HG03108 (cell line): ENCODE results near the gene ANXA11.
"Not testable (repeated sequence)": the region's sequence is repeated elsewhere in the genome, so short reads cannot be mapped to it uniquely, and the experiment has no call there.

ENCODE experiments used
- ATAC-seq: cut with Tn5 transposase; IDR thresholded peaks from one replicate; pipeline ENCODE4 v1.9.1; 2021; ENCODE audit warnings: moderate library complexity; ENCODE audit not compliant: unreplicated experiment

The ANXA11 gene

DNA sequence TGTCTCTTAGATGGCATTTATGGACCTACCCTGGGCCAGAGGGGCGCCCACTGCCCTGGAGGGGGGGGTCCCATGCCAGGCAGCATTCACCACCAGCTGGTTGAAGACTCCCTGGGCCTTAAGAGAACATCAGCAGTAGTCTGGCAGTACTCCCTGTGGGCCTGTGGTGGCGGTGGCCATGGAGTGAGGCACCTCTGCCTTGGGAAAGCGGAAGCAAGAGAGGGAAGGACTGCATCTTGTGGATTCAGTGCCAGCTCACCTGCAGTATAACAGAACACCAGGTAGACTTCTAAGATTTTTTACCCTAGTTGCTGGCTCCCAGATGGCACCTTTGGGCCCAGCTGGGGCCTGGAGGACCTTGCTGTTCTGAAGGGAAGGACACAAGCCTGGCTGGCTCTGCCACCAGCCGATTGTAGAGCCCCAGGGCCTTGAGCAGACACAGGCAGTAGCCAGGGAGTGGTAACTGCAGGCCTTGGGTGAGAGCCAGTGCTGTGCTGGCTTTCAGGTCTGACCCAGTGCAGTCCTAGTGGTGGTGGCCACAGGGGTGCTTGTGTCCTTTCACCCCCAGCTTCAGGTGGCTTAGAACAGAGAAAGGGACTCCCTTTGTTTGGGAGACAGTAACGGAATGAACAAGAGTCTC is 57.1 kb downstream of the ANXA11 start:
- ATAC-seq = no peak

DNA sequence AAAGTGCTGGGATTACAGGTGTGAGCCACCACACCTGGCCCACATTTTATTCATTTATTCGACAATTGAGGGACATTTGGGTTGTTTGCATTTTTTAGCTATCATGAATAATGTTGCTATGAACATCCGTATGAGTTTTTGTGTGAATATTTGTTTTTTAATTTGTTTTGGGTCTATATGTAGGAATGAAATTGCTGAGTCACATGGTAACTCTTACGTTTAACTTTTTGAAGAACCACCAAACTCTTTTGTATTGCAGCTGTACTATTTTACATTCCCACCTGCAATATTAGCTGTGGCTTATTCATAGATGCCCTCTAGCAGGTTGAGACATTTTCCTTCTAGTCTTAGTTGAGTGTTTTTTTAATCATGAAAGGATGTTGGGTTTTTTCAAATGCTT is 58.4 kb downstream of the ANXA11 start:
- no peak for ATAC-seq

DNA sequence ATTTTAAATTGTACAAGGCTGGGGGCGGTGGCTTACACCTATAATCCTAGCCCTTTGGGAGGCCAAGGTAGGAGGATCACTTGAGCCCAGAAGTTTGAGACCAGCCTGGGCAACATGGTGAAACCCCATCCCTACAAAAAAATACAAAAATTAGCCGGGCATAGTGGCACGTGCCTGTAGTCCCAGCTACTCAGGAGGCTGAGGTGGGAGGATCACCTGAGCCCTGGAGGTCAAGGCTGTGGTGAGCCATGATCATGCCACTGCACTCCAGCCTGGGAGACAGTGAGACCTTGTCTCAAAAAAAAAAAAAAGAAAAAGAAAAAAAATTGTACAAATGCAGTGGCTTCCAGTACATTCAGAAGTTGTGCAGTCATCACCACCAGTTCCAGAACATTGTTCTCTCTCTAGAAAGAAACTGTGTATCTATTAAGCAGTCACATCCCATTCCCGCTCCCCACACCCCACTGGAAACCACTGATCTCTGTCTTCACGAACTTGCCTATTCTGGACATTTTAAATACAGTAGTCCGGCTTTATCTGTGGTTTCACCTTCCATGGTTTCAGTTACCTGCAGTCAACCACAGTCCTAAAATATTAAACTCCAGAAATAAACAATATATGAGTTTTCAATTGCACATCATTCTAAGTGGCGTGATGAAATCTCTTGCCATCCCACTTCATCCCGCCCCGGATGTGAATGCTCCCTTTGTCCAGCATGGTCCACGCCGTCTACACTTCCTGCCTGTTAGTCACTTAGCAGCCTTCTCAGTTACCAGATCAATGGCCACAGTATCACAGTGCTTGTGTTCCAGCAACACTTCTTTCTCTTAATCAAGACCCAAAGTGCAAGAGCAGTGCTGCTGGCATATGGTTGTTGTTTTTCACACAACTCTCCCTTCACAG is 59.7 kb downstream of the ANXA11 start:
- not testable (repeated sequence) for ATAC-seq

DNA sequence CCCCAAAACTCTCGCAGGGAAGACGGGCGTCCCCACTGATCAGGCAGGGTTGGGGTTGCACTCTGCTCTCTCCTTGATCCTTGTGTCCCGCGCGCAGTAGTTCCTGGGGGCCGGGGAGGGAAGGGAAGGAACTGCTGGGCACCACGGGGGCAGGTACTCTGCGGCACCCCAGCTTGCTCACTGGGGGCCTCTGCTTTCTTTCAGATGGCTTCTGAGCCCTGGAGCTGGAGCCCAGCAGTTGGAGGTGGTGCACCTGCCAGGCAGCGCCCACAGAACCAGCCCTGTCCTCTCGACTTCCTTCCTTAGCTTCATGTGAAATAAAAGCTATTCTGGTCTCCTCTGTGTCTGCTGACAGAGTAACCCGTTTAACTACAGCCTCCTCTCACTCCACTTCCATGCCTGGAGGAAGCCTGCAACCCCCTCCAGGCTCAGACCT is 60.6 kb downstream of the ANXA11 start:
- peak; percentile 41 for ATAC-seq

DNA sequence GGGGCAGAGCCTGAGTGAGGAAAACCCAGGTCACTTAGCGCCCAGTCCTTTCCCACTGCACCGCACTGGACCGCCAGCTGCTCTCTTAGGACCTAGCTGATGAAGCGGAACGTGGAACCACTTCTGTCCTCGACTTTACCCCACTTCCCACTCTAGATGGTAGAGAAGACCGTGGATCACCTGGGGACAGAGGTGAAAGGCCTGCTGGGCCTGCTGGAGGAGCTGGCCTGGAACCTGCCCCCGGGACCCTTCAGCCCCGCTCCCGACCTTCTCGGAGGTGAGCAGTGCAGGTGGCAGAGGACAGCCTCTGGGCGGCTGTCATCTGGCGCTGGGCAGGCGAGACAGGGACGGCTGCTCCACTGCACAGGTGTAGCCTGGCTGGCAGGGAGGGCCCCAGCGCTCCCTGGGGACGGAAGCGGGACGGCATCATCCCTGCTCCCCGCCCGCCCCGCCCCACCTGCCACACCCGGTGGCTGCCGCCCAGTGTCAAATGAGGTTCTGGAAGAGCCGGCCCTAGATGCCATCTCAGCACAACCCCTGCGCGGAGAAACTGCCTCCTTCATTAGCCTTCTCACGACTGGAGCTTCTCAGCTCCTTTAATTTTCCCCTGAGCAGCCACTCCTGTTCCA is 61.2 kb downstream of the ANXA11 start:
- peak; percentile 75 for ATAC-seq

DNA sequence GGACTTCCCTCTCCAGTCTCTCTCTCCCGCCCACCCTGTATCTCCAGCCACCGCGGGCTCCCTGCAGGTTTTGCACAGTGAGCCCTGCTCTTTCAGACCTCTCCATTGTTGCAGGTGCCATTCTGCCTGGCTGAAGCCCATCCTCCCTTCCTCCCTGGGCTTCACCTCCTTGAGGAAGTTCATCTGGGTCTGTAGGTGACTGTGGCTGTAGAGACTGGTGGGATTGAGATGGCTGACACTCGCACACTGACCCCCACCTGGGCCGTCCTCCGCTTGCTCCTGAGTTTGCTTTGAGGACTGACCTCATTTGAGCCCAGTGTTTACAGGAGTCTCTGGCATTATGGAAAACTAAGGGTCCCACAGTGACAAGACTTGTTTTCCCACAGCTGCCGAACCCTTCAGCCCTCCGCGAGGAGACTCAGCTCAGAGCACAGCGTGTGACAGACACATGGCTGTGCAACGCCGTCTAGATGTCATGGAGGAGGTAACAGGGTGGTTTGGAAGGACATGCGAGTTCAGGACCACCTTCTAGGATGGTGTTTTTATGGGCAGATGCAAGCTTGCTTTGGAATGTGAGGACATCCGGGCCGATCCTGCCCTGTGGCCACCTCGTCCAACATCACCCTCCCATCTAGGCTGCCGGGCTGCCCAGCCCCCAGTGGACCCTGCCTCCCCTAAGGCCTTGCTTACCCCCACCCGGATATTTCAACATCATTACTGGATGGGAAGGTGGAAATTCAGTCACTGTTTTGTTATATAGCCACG is 63.5 kb downstream of the ANXA11 start:
- no peak for ATAC-seq

DNA sequence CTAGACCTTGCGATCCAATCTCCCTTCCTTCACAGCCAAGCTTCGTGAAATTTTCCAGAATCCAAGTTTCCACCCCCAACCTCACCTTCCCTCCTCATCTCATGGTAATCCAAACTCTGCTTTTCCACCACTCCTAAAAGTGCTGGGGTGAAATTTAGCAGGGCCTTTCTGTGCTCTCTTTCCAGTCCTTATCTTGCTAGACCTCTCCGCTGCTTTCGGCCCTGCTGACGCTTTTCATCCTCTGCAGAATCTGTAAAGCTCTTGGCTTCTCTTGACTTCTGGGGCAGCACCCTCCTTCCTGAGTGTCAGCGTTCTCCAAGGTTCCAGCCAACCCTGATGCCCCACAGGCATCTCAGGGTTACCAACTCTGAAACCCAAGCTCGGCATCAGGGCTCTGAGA is 65.1 kb downstream of the ANXA11 start:
- ATAC-seq = no peak

DNA sequence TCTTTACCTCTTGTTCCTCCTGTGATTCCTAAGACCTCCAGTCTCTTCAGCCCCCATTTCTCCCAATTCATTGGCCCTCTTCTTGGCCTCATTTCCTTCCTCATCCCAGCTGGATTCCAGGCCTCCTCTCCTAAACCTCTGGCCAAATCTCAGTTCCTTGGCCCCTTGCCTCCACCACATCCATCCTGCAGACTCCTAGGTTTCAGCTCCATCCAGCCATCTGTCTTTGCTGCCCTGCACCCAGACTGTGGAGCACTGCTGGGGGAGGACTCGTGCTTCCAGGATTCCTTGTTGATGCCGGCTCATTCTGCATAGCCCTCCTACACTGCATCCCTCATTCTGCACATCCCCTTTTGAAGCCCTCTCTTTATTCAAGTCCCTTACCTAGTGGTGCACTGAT is 66.1 kb downstream of the ANXA11 start:
- no peak for ATAC-seq

DNA sequence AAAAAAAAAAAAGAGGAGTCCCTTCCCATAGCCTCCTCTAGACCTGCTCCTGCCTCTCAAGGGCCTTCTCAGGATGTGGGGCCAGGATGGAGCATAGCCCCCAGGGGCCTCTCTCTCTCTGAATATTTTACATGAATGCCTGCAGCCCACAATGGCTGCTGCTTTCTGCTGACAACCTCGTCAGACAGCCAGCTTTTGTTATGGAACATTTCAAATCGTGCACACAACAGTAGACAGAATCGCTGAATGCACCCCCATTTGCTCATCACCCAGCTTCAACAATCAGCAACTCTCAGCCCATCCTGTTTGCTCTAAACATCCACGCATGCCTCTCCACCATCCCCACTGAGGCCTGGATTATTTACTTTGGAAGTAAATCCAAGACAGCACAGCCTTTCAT is 67.4 kb downstream of the ANXA11 start:
- ATAC-seq = no peak

DNA sequence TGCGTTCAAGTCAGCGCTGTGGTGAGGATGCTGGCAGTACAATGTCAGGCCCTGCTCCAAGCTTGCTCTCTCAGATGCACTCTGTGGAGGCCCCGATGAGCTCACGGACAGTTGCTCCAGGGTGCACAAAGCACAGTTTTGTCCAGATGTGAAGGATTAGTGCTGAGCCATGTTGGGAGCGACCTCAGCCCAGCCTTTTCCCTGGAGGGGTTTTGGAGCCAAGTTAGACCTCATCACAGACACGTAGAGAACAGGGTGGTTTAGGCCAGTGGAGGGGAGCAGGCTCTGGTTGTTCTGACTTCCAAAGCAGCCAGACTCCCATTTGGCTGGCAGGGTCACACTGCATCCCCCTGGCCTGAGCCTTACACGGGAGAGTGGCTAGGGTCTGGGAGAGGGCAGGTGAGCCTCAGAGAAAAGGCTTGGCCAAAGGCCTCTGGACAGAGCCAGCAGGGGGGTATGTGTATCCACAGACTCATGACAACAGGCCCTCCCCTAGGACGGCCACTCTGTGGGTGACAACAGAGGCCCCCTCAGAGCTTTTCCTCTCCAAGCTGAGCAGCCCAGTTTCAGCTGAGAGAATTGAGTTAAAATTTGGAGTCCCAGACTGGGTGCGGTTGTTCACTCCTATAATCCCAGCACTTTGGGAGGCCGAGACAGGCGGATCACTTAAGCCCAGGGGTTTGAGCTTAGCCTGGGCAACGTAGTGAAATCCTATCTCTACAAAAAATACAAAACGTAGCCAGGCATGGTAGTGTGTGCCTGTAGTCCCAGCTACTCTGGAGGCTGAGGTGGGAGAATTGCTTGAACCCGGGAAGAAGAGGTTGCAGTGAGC is 68.1 kb downstream of the ANXA11 start:
- no peak for ATAC-seq

DNA sequence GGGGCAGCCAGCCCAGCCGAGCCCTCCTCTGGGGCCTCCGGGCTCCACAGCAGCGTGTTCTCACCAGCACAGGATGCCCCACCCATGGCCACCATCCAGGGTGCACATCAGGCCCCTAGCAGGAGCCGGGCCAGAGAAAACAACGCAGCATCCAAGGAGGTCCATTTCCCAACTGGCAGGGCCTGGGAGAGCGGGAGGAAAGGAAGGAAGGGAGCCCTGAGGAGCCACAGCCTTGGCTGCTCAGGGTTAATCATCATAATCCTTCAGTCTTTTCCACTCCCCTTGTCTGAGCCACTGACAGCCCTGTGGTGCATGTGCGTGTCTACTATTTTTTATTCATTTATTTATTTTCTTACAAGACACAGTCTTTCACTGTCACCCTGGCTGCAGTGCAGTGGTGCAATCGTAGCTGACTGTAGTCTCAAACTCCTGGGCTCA is 69.2 kb downstream of the ANXA11 start:
- ATAC-seq = no peak

DNA sequence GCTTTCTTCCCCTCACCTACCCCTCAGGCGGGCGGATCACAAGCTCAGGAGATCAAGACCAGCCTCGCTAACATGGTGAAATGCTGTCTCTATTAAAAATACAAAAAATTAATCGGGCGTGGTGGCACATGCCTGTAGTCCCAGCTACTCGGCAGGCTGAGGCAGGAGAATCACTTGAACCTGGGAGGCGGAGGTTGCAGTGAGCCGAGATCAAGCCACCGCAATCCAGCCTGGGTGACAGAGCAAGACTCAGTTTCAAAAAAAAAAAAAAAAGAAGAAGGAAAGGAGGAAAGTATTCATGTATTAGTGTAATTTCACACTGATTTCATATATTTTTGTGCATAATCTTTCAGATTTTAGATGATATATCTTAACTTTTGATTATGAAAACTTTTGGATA is 71.7 kb downstream of the ANXA11 start:
- ATAC-seq = not testable (repeated sequence)

DNA sequence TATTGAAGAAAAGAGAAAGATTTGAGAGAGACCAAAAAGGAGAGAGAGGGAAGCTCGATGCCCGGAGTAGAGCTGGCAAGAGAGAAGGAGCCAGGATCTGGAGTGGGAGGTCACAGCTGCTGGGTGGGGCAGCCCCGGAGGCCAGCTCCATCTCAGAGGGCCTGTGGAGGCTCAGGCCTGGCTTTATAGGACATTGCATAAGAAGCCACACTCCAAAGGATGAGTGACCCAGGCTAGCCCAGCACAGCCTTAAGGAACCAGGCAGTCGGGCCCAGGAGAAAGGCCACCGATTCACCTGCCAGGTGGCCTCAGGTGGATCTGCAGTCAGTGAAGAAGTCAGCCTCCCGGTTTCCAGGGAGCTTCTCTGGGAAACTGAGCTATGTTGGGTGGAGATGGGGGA is 72.1 kb downstream of the ANXA11 start:
- no peak for ATAC-seq

DNA sequence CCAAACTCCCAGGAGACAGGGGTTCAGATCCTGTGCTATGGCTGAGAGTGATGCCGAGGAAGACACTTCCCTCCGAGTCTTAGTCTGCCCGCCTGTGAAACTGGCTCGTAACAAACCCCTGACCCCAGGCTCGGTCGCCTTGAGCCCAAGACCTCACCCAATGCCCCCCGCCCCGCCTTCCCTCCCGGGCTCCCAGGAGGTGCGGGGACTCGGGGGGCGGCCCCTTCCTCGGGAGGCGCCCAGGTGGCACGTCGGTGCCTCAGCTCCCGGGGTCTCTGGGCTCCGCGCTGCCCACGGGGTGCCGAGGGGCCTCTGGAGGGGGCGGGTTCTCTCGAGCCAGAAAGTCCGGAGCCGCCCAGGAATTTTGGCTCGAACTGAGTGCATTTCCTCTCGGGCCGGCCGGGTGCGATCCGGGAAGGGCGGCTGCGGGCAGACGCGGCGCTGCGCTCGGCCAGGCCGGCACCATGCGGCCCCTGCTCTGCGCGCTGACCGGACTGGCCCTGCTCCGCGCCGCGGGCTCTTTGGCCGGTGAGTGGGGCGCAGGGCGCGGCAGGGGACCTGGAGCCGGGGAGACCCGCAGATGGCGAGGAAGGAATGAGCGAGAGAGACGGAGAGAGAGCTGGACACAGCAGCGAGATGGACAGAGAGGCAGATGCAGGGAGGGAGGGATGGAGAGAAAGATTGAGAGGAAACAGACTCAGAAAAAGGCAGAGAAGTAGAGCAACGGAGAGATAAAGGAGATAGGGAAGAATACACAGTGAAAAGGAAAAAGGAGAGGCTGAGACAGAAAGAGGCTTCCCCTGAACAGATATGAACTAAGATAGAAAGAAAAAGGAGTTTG is 72.8 kb downstream of the ANXA11 start, which contains the start of gene PLAC9:
Gene PLAC9 (plus strand): TSS at position 432 of the 841 bp plus-strand sequence. CDS start 33 bp downstream, at position 465.
- no peak for ATAC-seq

DNA sequence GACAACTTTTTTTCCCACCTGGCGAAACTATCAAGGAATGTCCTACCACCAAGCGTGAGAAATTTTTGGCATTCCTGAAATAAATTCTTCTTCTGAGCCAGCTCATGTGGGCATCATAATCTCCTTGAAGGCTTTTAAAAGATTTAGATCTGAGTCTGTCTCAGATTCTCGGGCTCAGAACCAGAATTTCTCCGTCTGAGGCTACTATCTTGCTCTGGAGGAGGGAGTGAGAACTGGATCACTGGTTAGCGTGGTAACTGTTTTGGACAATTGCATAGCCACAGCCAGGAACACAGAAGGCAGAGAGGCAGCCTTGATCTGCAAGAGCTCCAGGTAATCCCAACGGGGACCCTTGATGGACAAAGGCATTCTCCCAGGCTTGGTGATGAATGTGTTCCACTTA is 73.8 kb downstream of the ANXA11 start:
- no peak for ATAC-seq

DNA sequence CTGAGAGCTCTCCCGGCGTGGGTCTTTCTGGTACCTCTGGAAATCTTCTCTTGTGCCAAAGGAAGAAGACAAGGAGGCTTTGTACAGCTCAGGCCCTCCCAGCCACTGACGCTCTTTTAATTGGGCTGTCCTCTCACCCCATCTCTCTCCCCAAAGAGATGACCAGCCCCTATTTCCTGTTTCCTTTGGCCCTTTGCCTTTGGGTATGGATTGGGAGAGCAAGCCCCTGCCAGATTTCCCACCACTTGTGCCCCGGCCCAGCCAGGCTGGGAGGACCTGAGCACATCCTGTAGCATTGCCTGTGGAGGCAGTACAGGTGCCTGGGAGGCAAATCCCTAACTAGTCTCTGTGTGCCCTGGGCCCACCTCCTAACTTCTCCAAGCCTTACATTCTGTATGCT is 78.5 kb downstream of the ANXA11 start:
- ATAC-seq = no peak

DNA sequence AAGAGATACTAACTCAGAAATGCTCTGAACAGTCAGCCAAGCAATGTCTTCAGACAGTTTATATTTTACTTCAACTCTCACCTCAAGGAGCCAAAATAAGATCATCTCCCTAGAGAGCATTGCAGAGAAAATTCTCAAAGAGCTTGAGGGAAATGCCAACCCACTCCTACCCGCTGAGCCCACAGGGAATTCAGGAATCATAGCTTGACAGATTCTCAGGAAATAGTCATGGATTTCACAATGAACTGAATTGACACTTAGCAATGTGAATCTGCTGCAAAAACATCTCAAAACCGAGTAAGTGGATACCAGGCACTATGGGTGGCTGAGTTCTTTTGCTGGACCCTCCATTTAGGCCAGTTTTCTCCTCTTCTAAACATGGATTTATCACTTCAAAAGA is 82.6 kb downstream of the ANXA11 start:
- no peak for ATAC-seq

DNA sequence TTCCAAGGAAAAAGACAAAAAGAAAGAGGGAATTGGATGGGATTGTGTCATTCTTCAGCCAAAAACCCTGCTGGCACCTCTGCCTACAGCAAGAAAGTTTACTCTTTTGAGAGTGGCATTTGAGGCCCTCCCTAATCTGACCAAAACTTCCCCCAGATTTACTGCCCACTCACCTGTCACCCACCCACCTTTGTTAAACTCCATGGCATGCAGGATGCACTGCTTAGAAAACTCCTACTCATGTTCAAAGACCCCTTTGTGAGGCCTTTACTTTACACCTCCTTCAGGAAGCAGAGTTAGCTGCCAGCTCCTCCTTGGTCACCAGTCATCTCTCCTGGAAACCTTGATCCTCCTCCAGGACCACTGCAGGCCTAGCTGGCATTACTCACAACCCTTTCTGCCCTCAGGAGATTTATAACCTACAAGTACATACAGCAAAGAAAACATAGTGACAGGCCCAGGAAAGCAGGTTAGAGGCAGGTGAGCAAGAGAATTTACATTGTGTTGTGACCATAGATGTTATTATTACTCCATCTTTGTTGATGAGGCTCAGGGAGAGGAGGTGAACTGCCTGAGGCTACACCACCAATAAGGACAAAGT is 83.1 kb downstream of the ANXA11 start:
- ATAC-seq = no peak

DNA sequence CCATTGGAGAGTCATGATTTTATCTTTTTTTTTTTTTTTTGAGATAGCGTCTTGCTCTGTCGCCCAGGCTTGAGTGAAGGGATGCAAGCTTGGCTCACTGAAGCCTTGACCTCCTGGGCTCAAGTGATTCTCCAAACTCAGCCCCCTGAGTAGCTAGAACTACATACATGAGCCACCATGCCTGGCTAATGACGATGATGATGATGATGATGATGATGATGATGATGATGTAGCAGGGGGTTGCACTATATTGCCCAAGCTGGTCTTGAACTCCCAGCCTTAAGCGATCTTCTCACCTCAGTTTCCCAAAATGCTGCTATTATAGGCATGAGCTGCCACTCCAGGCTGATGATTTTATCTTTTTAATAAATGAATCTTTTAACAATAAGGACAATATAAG is 86.7 kb downstream of the ANXA11 start:
- no peak for ATAC-seq
